Right lung (tissue), 5 donors: ENCODE measurements around the gene RAB36. TPM values are rescaled to one million over a fixed set of nuclear protein-coding genes. Genes with fewer than 3 reads are reported as not detected.

Experiments
- DNase-seq, 2 donors: peaks; one replicate each; pipeline ENCODE4 v3.0.0-alpha.2; 2013
- polyA plus RNA-seq, 5 donors: library from polyadenylated mRNA; unstranded; fragments of 120-200 nt; gene quantifications; one replicate each; pipeline versions ENCODE4 v1.2.1 to v1.2.3, GENCODE V29; 2013; ENCODE audit warnings: inconsistent platforms in 1 of 5, low replicate concordance in 1 of 5; ENCODE audit not compliant: insufficient read length in 5 of 5, insufficient read depth in 1 of 5

Gene RAB36
- polyA plus RNA-seq, 5 donors: 6.5 to 13.0 (median 9.6) TPM

DNA sequence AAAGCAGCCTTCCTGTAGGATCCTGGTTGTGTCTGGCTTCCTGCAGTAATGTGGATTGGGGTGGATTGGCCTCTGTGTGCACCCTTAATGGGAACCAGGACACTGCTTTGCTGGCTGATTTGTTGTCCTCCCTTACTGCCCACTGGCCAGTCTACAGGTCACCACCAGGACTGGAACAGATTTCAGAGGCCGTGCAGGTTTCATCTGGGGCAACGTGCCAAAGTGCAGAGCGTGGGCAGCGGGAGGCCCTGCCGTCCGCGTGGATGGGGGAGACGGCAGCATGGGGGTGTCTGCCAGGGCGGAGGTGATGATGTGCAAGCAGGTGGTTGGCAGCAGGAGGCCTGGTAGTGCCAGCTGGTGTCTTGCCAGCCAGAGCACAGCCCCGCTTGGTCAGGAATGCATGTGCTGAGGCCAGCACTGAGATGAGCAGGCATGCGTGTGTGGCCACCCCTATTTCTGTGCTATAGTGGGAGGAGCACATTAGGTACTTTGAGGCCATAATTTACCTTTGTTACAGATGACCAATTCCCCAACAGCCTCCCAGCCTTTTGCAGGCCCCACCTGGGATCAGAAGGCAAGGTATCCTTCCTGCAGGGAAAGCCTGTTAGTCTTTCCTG, 59.4 kb downstream of the RAB36 start:
- DNase-seq: no peak

GRCh38 chr22:23205339-23206049, 60.2 kb downstream of the RAB36 start:
- DNase-seq: no peak

- DNase-seq: no peak
These were observed 61.6 kb downstream of the RAB36 start for GRCh38 chr22:23206915-23207314.

DNA sequence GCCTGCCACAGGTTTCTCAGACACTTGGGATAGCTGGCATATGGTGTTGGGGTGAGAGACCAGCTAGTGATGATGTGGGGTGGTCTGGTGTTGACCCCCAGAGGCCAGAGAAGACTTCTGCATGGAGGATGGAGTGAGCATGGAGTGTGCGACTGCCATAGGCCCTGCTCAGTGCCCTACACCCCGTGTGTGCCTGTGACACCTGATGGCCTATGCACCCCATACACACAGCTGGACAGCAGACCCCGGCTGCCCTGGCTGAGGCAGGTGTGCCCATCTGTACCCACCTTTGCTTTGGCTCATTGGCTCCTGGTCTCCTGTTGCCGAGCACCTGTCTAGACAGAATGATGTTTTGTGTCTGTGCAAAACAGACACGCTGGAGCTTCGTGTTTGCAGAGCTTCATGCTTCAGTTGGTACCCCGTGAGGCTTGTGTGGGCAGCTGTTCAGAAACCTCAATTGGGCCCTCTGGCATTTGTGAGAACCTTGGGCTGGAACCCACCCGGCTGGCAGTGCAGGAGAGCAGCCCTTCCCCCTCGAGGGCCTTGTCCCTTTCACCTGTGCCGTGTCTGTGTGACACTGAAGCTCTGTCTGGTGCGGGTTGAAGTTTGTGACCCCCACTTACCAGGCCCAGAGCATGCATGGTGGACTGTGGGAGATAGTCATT, 62.6 kb downstream of the RAB36 start:
- no peak for DNase-seq

DNA sequence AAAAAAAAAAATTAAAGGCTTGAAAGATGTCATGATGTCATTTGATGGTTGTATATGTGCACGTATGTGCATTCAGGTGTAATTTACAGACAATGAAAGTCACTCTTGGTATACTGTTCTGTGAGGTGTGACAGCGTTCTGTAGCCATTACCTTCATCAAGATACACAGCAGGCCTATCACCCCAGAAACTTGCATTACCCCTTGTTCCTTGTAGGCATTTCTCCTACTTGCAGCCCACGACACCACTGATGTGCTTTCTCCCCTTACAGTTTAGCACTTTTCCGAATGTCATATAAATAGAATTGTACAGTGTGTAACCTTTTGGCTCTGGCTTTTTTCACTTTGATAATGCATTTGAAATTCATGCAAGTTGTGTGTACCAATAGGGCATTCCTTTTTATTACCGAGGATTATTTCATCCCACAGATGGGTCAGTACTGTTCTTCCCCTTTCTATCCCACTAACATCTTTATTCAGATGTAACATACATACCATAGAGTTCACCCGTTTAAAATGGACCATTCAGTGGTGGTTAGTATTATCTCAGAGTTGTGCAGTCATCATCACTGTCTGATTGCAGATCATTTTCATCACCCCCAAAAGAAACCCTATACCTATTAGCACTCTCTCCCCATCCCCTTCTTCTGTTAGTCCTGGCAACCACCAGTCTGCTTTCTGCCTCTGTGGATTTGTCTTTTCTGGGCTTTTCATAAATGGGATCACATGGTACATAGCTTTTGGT, 65.3 kb downstream of the RAB36 start:
- no peak for DNase-seq

DNA sequence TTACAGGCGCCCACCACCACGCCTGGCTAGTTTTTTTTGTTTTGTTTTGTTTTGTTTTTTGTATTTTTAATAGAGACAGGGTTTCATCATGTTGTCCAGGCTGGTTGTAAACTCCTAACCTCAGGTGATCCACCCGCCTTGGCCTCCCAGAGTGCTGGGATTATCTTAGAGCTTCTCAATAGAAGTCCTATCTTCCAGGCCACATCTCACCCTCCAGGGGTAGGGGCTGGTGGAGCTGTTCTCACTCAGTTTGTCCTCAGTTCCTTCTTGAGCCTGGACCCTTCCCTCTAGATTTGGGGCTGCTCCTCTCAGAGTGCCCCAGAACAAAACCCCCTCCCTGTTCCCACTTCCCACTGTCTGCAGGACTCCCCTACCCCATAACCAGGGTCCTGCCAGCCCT, 66.3 kb downstream of the RAB36 start:
- DNase-seq: no peak

- no peak for DNase-seq
These were observed 67.1 kb downstream of the RAB36 start for GRCh38 chr22:23212061-23213021.

DNA sequence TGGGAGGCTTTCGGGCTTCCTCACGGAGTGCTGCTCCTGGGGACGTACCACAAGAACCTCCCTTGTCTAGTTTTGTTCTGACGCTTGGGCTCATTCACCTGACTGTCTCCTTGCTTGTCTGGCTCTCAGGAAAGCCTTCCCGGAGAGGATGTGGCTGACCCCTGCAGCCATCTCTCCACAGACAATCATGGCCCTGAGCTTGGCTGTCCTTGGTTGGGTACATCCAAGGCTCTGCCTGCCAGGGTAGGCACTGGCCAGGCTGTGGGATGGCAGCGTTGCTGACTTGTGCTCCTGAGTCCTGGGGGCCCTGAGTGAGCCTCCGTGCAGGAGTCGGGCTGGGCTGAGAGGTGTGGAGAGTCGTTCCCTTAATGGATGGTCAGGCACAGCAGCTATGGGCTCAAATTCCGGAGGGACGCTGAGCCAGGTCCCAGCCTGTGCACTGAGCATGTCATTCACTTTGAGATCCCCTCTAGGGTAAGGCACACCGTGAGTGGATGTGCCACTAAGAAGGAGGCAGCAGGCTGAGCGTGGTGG, 67.8 kb downstream of the RAB36 start:
- DNase-seq: no peak

DNA sequence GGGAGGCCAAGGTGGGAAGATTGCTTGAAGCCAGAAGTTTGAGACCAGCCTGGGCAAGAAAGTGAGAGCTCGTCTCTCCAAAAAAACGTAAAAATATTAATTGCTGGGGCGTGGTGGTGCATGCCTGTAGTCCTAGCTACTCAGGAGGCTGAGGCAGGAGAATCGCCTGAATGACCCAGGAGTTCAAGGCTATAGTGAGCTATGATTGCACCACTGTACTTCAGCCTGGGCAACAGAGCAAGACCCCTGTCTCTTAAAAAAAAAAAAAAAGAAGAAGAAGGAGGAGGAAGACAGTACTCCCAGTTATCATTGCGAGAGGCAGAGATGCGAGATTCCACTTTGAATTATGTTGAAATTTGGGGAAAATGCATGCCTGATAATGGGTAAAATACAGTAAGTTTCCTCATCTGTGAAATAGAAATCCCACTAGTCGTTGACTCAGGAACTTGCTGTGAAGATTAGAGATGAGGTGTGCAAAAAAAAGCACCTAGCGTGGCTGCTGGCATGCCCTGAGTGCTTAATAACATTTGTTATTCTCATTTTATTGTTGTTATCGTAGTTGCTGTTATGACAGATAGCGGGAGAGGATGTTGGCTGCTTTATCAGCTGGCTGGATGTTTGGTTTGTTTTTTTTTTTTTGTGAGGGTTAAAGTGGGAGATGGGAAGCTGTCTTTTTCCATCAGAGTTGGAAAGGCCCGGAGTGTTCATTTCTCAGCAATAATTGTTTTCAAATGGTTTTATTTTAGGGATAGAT, 68.5 kb downstream of the RAB36 start:
- DNase-seq: no peak

Other genes with a start within 250 kb of the RAB36 start
- gene GNAZ, start 75.0 kb upstream of the RAB36 start, polyA plus RNA-seq: 1 to 10 TPM; 3.3 to 4.8 (median 4.3) TPM
- gene RSPH14, start 3.5 kb upstream of the RAB36 start, polyA plus RNA-seq: 1 to 10 TPM; 2.4 to 5.7 (median 2.9) TPM
- 10 to 100 TPM; 36.6 to 46.3 (median 42.2) TPM for gene BCR, start 35.0 kb downstream of the RAB36 start, polyA plus RNA-seq